Measurements from ENCODE around the gene PHACTR3. TPM values are rescaled to one million over a fixed set of nuclear protein-coding genes. Genes with fewer than 3 reads are reported as not detected.

The PHACTR3 gene
- polyA plus RNA-seq, 2 of the 4 experiments (the other 2 are of a cell fraction): not detected

DNA sequence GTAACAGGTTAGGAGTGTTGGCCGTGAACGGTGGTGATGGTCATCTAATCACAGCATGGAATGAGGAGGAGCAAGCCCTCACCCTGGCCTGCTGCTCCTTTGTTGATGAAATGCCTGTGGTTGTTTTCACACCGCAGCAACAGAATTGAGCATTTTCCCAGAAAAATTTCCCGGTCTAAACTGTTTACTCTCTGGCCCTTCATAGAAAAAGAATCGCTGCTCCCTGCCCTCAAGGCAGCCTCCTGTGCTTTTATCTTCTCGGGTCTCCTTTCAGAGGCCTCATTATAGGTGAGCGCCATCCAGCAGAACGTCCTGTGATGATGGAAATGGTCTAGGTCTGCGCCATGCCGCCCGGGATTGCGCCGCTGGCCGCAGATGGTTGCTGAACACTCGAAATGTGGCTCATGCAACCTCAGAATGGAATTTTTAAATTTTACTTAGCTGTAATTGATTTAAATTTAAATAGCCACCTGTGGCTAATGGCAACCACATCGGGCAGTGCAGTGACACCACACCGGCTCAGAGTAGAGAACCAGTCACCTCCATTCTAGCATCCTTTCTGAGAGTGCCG lies 30.2 kb downstream of the PHACTR3 start:
- H3K4me3 ChIP-seq: no peak overlapping the region
- CTCF ChIA-PET: no interaction called here
- no peaks in the 10 kb centered on the region for H3K4me1 ChIP-seq
- no peak for DNase-seq (ENCODE audit: low read depth in 1 of 2, low spot score in 1 of 2)
- H3K27ac ChIP-seq: no peak overlapping the region
- 56% methylated on average over 18 of the region's 18 CpGs for WGBS (ENCODE audit: missing lambda C conversion rate)
- H3K4me2 ChIP-seq: no peak overlapping the region
- POLR2A ChIA-PET: no interaction called here
- no peak for ATAC-seq
- FAIRE-seq: no peak
- TF ChIP-seq CEBPB (IDR thresholded peaks at IDR 0.05) (no peak), TFCP2L1 (CRISPR knock-in tag; IDR thresholded peaks at IDR 0.05) (no peak), NFE2L2 (conservative IDR thresholded peaks at IDR 0.05; ENCODE audit: low read length) (no peak), KDM5A (IDR thresholded peaks at IDR 0.05) (no peak), HDAC2 (IDR thresholded peaks at IDR 0.05) (no peak), JUN (IDR thresholded peaks at IDR 0.05) (no peak), CBX8 (IDR thresholded peaks at IDR 0.05) (no peak), RAD21 (conservative IDR thresholded peaks at IDR 0.05 in 1 of 2, IDR thresholded peaks at IDR 0.05 in 1 of 2) (no peak), MAFK (IDR thresholded peaks at IDR 0.05; ENCODE audit: partially characterized antibody) (no peak), FOXS1 (CRISPR knock-in tag; IDR thresholded peaks at IDR 0.05) (no peak), FOSB (CRISPR knock-in tag; IDR thresholded peaks at IDR 0.05) (no peak)
- TF ChIP-seq, protein P1, sequence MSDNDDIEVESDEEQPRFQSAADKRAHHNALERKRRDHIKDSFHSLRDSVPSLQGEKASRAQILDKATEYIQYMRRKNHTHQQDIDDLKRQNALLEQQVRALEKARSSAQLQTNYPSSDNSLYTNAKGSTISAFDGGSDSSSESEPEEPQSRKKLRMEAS (IDR thresholded peaks at IDR 0.05): no peak
- TF ChIP-seq, protein P2, sequence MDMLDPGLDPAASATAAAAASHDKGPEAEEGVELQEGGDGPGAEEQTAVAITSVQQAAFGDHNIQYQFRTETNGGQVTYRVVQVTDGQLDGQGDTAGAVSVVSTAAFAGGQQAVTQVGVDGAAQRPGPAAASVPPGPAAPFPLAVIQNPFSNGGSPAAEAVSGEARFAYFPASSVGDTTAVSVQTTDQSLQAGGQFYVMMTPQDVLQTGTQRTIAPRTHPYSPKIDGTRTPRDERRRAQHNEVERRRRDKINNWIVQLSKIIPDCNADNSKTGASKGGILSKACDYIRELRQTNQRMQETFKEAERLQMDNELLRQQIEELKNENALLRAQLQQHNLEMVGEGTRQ (IDR thresholded peaks at IDR 0.05): no peak
- TF ChIP-seq, protein P3, sequence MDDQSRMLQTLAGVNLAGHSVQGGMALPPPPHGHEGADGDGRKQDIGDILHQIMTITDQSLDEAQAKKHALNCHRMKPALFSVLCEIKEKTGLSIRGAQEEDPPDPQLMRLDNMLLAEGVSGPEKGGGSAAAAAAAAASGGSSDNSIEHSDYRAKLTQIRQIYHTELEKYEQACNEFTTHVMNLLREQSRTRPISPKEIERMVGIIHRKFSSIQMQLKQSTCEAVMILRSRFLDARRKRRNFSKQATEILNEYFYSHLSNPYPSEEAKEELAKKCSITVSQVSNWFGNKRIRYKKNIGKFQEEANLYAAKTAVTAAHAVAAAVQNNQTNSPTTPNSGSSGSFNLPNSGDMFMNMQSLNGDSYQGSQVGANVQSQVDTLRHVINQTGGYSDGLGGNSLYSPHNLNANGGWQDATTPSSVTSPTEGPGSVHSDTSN (IDR thresholded peaks at IDR 0.05): no peak
- TF ChIP-seq, protein P4, sequence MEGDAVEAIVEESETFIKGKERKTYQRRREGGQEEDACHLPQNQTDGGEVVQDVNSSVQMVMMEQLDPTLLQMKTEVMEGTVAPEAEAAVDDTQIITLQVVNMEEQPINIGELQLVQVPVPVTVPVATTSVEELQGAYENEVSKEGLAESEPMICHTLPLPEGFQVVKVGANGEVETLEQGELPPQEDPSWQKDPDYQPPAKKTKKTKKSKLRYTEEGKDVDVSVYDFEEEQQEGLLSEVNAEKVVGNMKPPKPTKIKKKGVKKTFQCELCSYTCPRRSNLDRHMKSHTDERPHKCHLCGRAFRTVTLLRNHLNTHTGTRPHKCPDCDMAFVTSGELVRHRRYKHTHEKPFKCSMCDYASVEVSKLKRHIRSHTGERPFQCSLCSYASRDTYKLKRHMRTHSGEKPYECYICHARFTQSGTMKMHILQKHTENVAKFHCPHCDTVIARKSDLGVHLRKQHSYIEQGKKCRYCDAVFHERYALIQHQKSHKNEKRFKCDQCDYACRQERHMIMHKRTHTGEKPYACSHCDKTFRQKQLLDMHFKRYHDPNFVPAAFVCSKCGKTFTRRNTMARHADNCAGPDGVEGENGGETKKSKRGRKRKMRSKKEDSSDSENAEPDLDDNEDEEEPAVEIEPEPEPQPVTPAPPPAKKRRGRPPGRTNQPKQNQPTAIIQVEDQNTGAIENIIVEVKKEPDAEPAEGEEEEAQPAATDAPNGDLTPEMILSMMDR (IDR thresholded peaks at IDR 0.05): no peak
- TF ChIP-seq, protein P5, sequence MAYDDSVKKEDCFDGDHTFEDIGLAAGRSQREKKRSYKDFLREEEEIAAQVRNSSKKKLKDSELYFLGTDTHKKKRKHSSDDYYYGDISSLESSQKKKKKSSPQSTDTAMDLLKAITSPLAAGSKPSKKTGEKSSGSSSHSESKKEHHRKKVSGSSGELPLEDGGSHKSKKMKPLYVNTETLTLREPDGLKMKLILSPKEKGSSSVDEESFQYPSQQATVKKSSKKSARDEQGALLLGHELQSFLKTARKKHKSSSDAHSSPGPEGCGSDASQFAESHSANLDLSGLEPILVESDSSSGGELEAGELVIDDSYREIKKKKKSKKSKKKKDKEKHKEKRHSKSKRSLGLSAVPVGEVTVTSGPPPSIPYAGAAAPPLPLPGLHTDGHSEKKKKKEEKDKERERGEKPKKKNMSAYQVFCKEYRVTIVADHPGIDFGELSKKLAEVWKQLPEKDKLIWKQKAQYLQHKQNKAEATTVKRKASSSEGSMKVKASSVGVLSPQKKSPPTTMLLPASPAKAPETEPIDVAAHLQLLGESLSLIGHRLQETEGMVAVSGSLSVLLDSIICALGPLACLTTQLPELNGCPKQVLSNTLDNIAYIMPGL (CRISPR knock-in tag; IDR thresholded peaks at IDR 0.05; ENCODE audit: borderline replicate concordance): no peak
- no peaks in the 10 kb centered on the region for H3K9me3 ChIP-seq

DNA sequence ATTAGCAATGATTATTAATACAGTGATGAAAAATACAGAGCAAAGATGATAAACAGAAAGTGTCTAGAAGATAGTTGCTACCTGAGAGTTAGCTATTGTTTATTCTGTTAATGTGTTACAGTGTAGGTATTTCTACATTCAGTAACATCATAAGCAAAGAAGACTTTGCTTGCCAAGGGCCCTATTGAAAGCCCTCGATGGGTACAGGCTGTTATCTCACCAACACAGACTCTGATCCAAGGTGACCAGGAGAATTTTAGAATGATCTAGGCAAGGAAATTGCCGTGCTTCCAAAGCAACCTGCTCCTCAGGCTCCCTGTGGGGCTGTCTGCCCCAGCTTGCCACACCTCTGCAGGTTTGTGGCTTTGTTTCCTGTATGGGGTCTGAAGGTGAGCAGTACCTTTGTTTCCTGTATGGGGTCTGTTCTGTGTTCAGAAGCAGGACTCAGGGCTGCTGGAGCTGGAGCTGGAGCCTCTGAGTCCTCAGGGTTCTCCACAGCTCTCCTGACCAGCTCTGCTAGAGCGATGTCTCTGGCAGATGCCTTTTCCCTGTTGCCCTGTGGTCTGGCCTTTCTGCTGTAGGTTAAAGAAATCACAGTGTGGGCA lies 32.5 kb downstream of the PHACTR3 start:
- Histone ChIP-seq H3K4me1 (no peaks in the 10 kb centered on the region), H3K4me2 (no peak overlapping the region), H3K27ac (no peak overlapping the region), H3K9me3 (no peaks in the 10 kb centered on the region), H3K4me3 (no peak overlapping the region)
- WGBS (ENCODE audit: missing lambda C conversion rate): 14% methylated on average over 3 of the region's 3 CpGs
- ChIA-PET CTCF (interaction anchor here (2.0 kb wide), 1 partner anchor 66 kb away, joined by 10 read pairs; no protein-coding TSS in a partner anchor), POLR2A (no interaction called here)
- DNase-seq (ENCODE audit: low read depth in 1 of 2, low spot score in 1 of 2) (no peak), FAIRE-seq (no peak), ATAC-seq (no peak)
- TF ChIP-seq RNF2 (IDR thresholded peaks at IDR 0.05; ENCODE audit: borderline replicate concordance, low read depth) (no peak), FOSB (CRISPR knock-in tag; IDR thresholded peaks at IDR 0.05) (no peak), NPAS2 (CRISPR knock-in tag; IDR thresholded peaks at IDR 0.05; ENCODE audit: borderline replicate concordance) (no peak), EP300 (IDR thresholded peaks at IDR 0.05) (no peak), FOSL2 (IDR thresholded peaks at IDR 0.05) (no peak), FOSL2 (CRISPR knock-in tag; IDR thresholded peaks at IDR 0.05) (no peak), POLR2AphosphoS2 (conservative IDR thresholded peaks at IDR 0.05; ENCODE audit: low read length) (no peak), CHD4 (IDR thresholded peaks at IDR 0.05; ENCODE audit: borderline replicate concordance) (no peak), ZNF302 (CRISPR knock-in tag; IDR thresholded peaks at IDR 0.05) (no peak), ZFP36 (IDR thresholded peaks at IDR 0.05; ENCODE audit: borderline replicate concordance, partially characterized antibody) (no peak), KDM1A (IDR thresholded peaks at IDR 0.05; ENCODE audit: low read depth) (no peak), HOXA7 (CRISPR knock-in tag; IDR thresholded peaks at IDR 0.05) (no peak), RAD21 (conservative IDR thresholded peaks at IDR 0.05 in 1 of 2, IDR thresholded peaks at IDR 0.05 in 1 of 2) (no peak)
- TF ChIP-seq, protein P6, sequence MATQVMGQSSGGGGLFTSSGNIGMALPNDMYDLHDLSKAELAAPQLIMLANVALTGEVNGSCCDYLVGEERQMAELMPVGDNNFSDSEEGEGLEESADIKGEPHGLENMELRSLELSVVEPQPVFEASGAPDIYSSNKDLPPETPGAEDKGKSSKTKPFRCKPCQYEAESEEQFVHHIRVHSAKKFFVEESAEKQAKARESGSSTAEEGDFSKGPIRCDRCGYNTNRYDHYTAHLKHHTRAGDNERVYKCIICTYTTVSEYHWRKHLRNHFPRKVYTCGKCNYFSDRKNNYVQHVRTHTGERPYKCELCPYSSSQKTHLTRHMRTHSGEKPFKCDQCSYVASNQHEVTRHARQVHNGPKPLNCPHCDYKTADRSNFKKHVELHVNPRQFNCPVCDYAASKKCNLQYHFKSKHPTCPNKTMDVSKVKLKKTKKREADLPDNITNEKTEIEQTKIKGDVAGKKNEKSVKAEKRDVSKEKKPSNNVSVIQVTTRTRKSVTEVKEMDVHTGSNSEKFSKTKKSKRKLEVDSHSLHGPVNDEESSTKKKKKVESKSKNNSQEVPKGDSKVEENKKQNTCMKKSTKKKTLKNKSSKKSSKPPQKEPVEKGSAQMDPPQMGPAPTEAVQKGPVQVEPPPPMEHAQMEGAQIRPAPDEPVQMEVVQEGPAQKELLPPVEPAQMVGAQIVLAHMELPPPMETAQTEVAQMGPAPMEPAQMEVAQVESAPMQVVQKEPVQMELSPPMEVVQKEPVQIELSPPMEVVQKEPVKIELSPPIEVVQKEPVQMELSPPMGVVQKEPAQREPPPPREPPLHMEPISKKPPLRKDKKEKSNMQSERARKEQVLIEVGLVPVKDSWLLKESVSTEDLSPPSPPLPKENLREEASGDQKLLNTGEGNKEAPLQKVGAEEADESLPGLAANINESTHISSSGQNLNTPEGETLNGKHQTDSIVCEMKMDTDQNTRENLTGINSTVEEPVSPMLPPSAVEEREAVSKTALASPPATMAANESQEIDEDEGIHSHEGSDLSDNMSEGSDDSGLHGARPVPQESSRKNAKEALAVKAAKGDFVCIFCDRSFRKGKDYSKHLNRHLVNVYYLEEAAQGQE (IDR thresholded peaks at IDR 0.05): no peak

All from A549 (cell line).